Natural killer cell (primary cell): ENCODE data around the gene NPFFR1. TPM values are rescaled to one million over a fixed set of nuclear protein-coding genes. Genes with fewer than 3 reads are reported as not detected.

Experiments
- ATAC-seq, 3 donors: fragments of 150-1000 bp in 2 of 3; fragments of 200-7000 bp in 1 of 3; cut with Tn5 transposase; 1 replicate in 1 of 3; 2 replicates in 2 of 3; pipeline ENCODE4 v1.10.0; 2021; ENCODE audit warnings: mild to moderate bottlenecking in 2 of 3, moderate library complexity in 2 of 3
- DNase-seq, 2 donors: peaks; one replicate each; pipeline versions ENCODE4 v3.0.0 to v3.0.0-alpha.2; 2013 to 2021; ENCODE audit warnings: mixed read lengths in 1 of 2
- H3K27ac ChIP-seq: one replicate; pipeline ENCODE4 v1.5.1; 2013; ENCODE audit warnings: mild to moderate bottlenecking, low read length
- H3K27me3 ChIP-seq: one replicate; pipeline ENCODE4 v1.6.1; 2013; ENCODE audit warnings: low read length; ENCODE audit not compliant: control insufficient read depth, insufficient read depth
- H3K36me3 ChIP-seq: one replicate; pipeline ENCODE4 v1.6.1; 2013; ENCODE audit warnings: low read length; ENCODE audit not compliant: control insufficient read depth, insufficient read depth
- H3K4me1 ChIP-seq: one replicate; pipeline ENCODE4 v1.6.1; 2013; ENCODE audit warnings: low read length; ENCODE audit not compliant: control insufficient read depth, insufficient read depth
- H3K4me3 ChIP-seq: one replicate; pipeline ENCODE4 v1.5.1; 2013; ENCODE audit warnings: low read length
- H3K9me3 ChIP-seq: one replicate; pipeline ENCODE4 v1.6.1; 2013; ENCODE audit warnings: low read length; ENCODE audit not compliant: control insufficient read depth, insufficient read depth
- H3K27ac Mint-ChIP-seq, 2 donors: one replicate each; pipeline ENCODE4 v1.8.0; 2022; ENCODE audit warnings: mild to moderate bottlenecking in 2 of 2, mixed read lengths in 2 of 2, moderate library complexity in 1 of 2
- H3K27me3 Mint-ChIP-seq, 2 donors: one replicate each; pipeline ENCODE4 v1.8.0; 2022; ENCODE audit warnings: low read depth in 2 of 2, mixed read lengths in 2 of 2
- H3K36me3 Mint-ChIP-seq: one replicate; pipeline ENCODE4 v1.8.0; 2022; ENCODE audit warnings: mixed read lengths
- H3K4me1 Mint-ChIP-seq, 2 donors: one replicate each; pipeline ENCODE4 v1.8.0; 2022; ENCODE audit warnings: mixed read lengths in 2 of 2
- H3K4me3 Mint-ChIP-seq: one replicate; pipeline ENCODE4 v1.8.0; 2022; ENCODE audit warnings: mild to moderate bottlenecking, moderate library complexity, mixed read lengths
- H3K9me3 Mint-ChIP-seq, 2 donors: one replicate each; pipeline ENCODE4 v1.8.0; 2022; ENCODE audit warnings: mixed read lengths in 2 of 2
- WGBS: methylation state at CpG from one replicate; pipeline ENCODE4 v1.1.7; 2013; ENCODE audit warnings: missing lambda C conversion rate; ENCODE audit not compliant: insufficient coverage; 5-methylcytosine and 5-hydroxymethylcytosine counted together
- intact Hi-C: fragments of 100-400 bp; cut with micrococcal nuclease; formaldehyde crosslinking; loops from one replicate; pipeline ENCODE4 v1.14.2; 2022
- total RNA-seq, 4 donors: library from RNA; stranded (reverse); fragments of 120-200 nt in 1 of 4; gene quantifications; one replicate each; pipeline versions ENCODE4 v1.2.3 to v1.2.4, GENCODE V29; 2013 to 2022
- TF ChIP-seq, protein P1 (sequence below): fragments of 200-600 bp; IDR thresholded peaks from one replicate; pipeline ENCODE4 v1.8.0; 2022; ENCODE audit warnings: antibody characterized with exemption

NPFFR1 gene
- total RNA-seq, 3 donors from 2014 or later (not counting 1 experiment from before 2014, with no cell fraction given) = 0.05 TPM; not detected in 2

DNA sequence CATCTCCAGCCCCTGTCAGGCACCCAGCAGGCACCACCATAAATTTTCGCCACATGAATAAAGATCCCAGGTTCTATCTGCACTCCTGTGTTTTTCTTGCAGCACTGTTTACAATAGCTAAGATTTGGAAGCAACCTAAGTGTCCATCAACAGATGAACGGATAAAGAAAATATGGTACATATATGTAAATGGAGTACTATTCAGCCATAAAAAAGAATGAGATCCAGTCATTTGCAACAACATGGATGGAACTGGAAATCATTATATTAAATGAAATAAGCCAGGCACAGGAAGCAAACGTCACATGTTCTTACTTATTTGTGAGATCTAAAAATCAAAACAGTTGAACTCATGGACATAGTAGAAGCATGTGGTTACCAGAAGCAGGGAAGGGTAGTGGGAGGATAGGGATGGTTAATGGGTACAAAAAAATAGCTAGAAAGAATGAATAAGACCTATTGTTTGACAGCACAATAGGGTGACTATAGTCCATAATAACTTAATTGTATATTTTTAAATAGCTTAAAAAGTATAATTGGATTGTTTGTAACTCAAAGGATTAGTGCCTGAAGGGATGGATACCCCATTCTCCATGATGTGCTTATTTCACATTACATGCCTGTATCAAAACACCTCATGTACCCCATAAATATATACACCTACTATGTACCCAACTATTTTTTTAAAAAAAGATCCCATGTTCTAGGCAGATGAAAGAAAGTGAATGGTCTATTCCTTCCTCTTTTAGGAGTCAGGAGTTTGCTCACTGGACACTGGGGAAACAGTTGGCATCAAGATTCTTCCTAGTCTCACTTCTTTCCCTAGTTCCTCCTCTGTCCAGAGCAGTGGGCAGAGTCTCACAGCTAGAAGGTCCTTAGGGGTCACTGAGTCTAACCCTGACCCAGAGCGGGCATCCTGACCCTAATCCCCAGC, 1.0 kb upstream of the NPFFR1 start:
- Histone ChIP-seq H3K27ac (no peak overlapping the region), H3K9me3 (no peaks in the 10 kb centered on the region), H3K4me1 (peaks cover 3% of the 10 kb centered on the region), H3K27me3 (peaks cover 33% of the 10 kb centered on the region), H3K36me3 (no peaks in the 10 kb centered on the region), H3K4me3 (no peak overlapping the region)
- intact Hi-C loops = no loop called here
- peaks cover 0 to 4% of the 10 kb centered on the region in 2 donors for H3K4me1 Mint-ChIP-seq
- DNase-seq = no peak
- H3K36me3 Mint-ChIP-seq = peaks cover 5% of the 10 kb centered on the region
- no peaks in the 10 kb centered on the region for H3K9me3 Mint-ChIP-seq
- no peak overlapping the region for H3K27ac Mint-ChIP-seq
- no peak overlapping the region for H3K4me3 Mint-ChIP-seq
- 65% methylated on average over 4 of the region's 4 CpGs for WGBS
- ATAC-seq = no peak
- TF ChIP-seq, protein P1, sequence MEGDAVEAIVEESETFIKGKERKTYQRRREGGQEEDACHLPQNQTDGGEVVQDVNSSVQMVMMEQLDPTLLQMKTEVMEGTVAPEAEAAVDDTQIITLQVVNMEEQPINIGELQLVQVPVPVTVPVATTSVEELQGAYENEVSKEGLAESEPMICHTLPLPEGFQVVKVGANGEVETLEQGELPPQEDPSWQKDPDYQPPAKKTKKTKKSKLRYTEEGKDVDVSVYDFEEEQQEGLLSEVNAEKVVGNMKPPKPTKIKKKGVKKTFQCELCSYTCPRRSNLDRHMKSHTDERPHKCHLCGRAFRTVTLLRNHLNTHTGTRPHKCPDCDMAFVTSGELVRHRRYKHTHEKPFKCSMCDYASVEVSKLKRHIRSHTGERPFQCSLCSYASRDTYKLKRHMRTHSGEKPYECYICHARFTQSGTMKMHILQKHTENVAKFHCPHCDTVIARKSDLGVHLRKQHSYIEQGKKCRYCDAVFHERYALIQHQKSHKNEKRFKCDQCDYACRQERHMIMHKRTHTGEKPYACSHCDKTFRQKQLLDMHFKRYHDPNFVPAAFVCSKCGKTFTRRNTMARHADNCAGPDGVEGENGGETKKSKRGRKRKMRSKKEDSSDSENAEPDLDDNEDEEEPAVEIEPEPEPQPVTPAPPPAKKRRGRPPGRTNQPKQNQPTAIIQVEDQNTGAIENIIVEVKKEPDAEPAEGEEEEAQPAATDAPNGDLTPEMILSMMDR = no peak
- peaks cover 56 to 69% of the 10 kb centered on the region in 2 donors for H3K27me3 Mint-ChIP-seq

DNA sequence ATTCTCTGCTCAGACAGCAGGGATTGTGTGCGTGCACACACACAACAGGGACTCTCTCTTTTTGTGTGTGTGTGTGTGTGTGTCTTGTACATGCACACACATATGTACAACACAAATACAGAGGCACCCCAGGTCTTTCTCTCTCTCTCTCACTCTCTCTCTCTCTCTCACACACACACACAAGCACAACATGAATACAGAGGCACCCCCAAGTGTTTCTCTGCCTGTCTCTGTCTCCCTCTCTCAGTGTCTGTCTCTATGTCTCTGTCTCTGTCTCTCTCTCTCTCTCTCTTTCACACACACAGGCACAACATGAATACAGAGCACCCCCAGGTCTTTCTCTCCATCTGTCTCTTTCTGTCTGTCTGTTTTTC, 746 bp downstream of the NPFFR1 start:
- TF ChIP-seq, protein P1 = no peak
- Histone ChIP-seq H3K4me3 (no peak overlapping the region), H3K27me3 (peaks cover 33% of the 10 kb centered on the region), H3K36me3 (no peaks in the 10 kb centered on the region), H3K4me1 (peaks cover 3% of the 10 kb centered on the region), H3K9me3 (no peaks in the 10 kb centered on the region), H3K27ac (no peak overlapping the region)
- intact Hi-C loops = no loop called here
- Mint-ChIP-seq H3K27ac (no peak overlapping the region), H3K4me1 (peaks cover 0 to 4% of the 10 kb centered on the region in 2 donors), H3K4me3 (no peak overlapping the region), H3K9me3 (no peaks in the 10 kb centered on the region), H3K36me3 (peaks cover 5% of the 10 kb centered on the region), H3K27me3 (peaks cover 56 to 72% of the 10 kb centered on the region in 2 donors)
- ATAC-seq = no peak
- no CpG with 5 or more reads among the region's 1 CpG for WGBS
- DNase-seq = no peak

GRCh38 chr10:70281609-70282008, 2.2 kb downstream of the NPFFR1 start:
- Mint-ChIP-seq H3K27ac (no peak overlapping the region), H3K9me3 (no peaks in the 10 kb centered on the region), H3K4me1 (peaks cover 0 to 4% of the 10 kb centered on the region in 2 donors), H3K36me3 (peaks cover 5% of the 10 kb centered on the region), H3K4me3 (no peak overlapping the region), H3K27me3 (peaks cover 52 to 62% of the 10 kb centered on the region in 2 donors)
- peaks cover 3% of the 10 kb centered on the region for H3K4me1 ChIP-seq
- ATAC-seq = no peak
- WGBS = 100% methylated on average over 1 of the region's 1 CpG
- H3K27me3 ChIP-seq = peaks cover 33% of the 10 kb centered on the region
- no peaks in the 10 kb centered on the region for H3K36me3 ChIP-seq
- H3K9me3 ChIP-seq = no peaks in the 10 kb centered on the region
- intact Hi-C loops = no loop called here
- TF ChIP-seq, protein P1 = no peak
- H3K27ac ChIP-seq = no peak overlapping the region
- no peak overlapping the region for H3K4me3 ChIP-seq
- DNase-seq = no peak
